Psoas muscle (tissue), 8 donors: ENCODE results near the gene ZCCHC14. TPM values are rescaled to one million over a fixed set of nuclear protein-coding genes. Genes with fewer than 3 reads are reported as not detected.

ENCODE experiments used
- ATAC-seq, 4 donors: fragments of 200-7000 bp; cut with Tn5 transposase; one replicate each; pipeline ENCODE4 v1.9.1; 2020; ENCODE audit warnings: moderate library complexity in 3 of 4, mild to moderate bottlenecking in 2 of 4
- DNase-seq, 2 donors: peaks; one replicate each; pipeline ENCODE4 v3.0.0-alpha.2; 2020
- H3K27ac ChIP-seq: fragments of 200-600 bp; one replicate; pipeline ENCODE4 v1.8.0; 2022
- H3K27me3 ChIP-seq, 3 donors: fragments of 200-600 bp in 1 of 3; one replicate each; pipeline versions ENCODE4 v1.6.1 to v1.8.0; 2013 to 2022; ENCODE audit warnings: low read length in 2 of 3, mild to moderate bottlenecking in 2 of 3, moderate library complexity in 1 of 3; ENCODE audit not compliant: insufficient read depth in 3 of 3
- H3K36me3 ChIP-seq, 2 donors: fragments of 200-600 bp in 1 of 2; one replicate each; pipeline versions ENCODE4 v1.6.1 to v1.8.0; 2013 to 2022; ENCODE audit warnings: low read depth in 1 of 2, mild to moderate bottlenecking in 1 of 2, moderate library complexity in 1 of 2; ENCODE audit not compliant: insufficient read depth in 1 of 2
- H3K4me1 ChIP-seq: fragments of 200-600 bp; one replicate; pipeline ENCODE4 v1.8.0; 2022
- H3K4me3 ChIP-seq: fragments of 200-600 bp; one replicate; pipeline ENCODE4 v1.8.0; 2022; ENCODE audit warnings: mild to moderate bottlenecking
- H3K9me3 ChIP-seq: fragments of 200-600 bp; one replicate; pipeline ENCODE4 v1.8.0; 2022
- WGBS, 3 donors: extraction: QIAGEN DNeasy Blood & Tissue Kit; methylation state at CpG; one replicate each; pipeline versions ENCODE4 v1.1.6 to v1.1.7; 2013; 5-methylcytosine and 5-hydroxymethylcytosine counted together
- intact Hi-C, 2 donors: fragments of 100-400 bp; cut with DNase I; formaldehyde crosslinking; loops; one replicate each; pipeline versions ENCODE4 v1.11.0 to v1.14.2; 2022
- polyA plus RNA-seq, 3 donors: library from polyadenylated mRNA; stranded (reverse); fragments of 200-250 nt; gene quantifications; one replicate each; pipeline ENCODE4 v1.2.3, GENCODE V29; 2013
- total RNA-seq, 4 donors: library from RNA; stranded (reverse); fragmentation: NEBNext Ultra II Directional in 2 of 4; extraction: Animal tissue kit (Norgen Biotek cat#: 25700) in 2 of 4; gene quantifications; one replicate each; pipeline versions ENCODE4 v1.2.1 to v1.2.4, GENCODE V29; 2021 to 2023
- TF ChIP-seq, protein P1 (sequence below): fragments of 200-600 bp; IDR thresholded peaks from one replicate; pipeline ENCODE4 v1.8.0; 2022; ENCODE audit warnings: antibody characterized with exemption
- donor health status: healthy with polysubstance abuse.
- donor health status: DM: no; HTN: no; CAD: no; lungs with moderate emphysema.
- donor health status: Bipolar disorder and iron deficiency.
- donor health status: healthy.
- donor health status: DM: yes; HTN: yes; CAD: no.
- donor health status: DM: no; HTN: no; CAD: no.
- donor health status: DM: no; HTN: no; CAD: no.
- donor health status: DM: yes; HTN: yes; CAD: no.

The ZCCHC14 gene
- total and polyA plus RNA-seq, 7 donors: 5.8 to 17.3 (median 14.6) TPM

DNA sequence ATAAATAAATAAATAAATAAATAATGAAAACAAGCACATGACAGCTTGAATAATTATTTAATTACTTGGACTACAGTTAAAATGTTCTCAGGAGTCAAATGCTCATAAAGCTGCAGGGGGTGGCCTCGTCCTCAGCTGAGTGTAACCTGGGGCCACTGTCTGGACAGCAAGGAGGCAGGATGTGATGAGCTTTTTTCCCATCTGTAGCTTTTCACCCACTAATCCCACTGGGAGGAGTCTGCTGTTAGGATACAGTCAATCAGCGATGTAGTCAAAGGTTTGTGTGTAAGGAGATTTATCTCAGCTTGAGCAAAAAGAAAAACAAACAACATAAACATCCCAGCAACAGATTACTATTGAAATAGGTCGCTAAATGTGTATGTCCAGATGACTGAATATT lies 22.5 kb downstream of the ZCCHC14 start:
- Histone ChIP-seq H3K27ac (no peak overlapping the region), H3K36me3 (no peaks in the 10 kb centered on the region), H3K4me3 (no peak overlapping the region), H3K9me3 (no peaks in the 10 kb centered on the region), H3K27me3 (no peaks in the 10 kb centered on the region), H3K4me1 (peaks cover 45% of the 10 kb centered on the region)
- TF ChIP-seq, protein P1, sequence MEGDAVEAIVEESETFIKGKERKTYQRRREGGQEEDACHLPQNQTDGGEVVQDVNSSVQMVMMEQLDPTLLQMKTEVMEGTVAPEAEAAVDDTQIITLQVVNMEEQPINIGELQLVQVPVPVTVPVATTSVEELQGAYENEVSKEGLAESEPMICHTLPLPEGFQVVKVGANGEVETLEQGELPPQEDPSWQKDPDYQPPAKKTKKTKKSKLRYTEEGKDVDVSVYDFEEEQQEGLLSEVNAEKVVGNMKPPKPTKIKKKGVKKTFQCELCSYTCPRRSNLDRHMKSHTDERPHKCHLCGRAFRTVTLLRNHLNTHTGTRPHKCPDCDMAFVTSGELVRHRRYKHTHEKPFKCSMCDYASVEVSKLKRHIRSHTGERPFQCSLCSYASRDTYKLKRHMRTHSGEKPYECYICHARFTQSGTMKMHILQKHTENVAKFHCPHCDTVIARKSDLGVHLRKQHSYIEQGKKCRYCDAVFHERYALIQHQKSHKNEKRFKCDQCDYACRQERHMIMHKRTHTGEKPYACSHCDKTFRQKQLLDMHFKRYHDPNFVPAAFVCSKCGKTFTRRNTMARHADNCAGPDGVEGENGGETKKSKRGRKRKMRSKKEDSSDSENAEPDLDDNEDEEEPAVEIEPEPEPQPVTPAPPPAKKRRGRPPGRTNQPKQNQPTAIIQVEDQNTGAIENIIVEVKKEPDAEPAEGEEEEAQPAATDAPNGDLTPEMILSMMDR: no peak
- ATAC-seq (no peak), DNase-seq (no peak)
- intact Hi-C loops: no loop called here
- 77 to 88% (median 81%) methylated on average over 3 of the region's 3 CpGs for WGBS, 3 donors

DNA sequence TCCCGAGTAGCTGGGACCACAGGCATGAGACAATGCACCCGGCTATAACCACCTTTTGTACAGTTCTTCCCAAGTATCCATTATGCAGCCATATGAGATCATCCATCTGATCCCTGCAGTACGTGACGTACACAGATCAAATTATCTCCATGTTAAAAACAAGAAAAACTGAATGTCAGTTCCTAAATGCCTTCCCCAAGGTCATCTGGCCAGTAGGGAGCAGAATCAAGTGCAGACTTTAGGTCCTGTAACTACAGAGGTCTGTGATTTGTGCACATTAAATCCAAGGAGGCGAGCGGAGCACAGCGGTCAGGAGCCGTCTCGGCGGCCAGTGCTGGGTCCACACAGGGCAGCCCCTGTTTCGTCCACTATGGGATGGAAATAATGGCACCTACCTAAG lies 23.7 kb downstream of the ZCCHC14 start:
- TF ChIP-seq, protein P1: no peak
- no peak for DNase-seq

DNA sequence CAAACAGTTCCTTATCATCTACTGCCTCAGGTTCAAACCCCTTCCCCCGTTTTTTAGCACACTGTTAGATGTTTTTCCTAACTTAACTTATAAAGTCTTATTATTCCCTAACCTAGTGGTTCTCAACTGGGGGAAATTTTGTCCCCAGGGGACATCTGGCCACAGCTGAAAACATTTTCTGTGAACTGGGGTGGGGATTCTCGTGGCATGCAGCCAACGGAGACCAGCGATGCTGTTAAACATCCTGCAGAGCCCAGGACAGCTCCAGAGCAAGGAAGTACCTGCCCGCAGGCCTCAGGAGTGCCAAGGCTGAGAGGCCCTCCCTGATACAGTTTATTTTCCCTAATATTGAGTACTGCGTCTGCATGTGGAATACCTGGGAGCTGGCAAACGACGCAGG lies 24.3 kb downstream of the ZCCHC14 start:
- Histone ChIP-seq H3K4me1 (peaks cover 57% of the 10 kb centered on the region), H3K36me3 (no peaks in the 10 kb centered on the region), H3K9me3 (no peaks in the 10 kb centered on the region), H3K27ac (no peak overlapping the region), H3K27me3 (no peaks in the 10 kb centered on the region), H3K4me3 (no peak overlapping the region)
- no peak for DNase-seq
- no peak for ATAC-seq
- TF ChIP-seq, protein P1: no peak
- intact Hi-C loops: no loop called here
- WGBS, 3 donors: 61 to 71% (median 62%) methylated on average over 8 of the region's 8 CpGs

More for the DNA sequence above, 23.7 kb downstream of the ZCCHC14 start:
- no peaks in the 10 kb centered on the region for H3K36me3 ChIP-seq
- H3K27me3 ChIP-seq: no peaks in the 10 kb centered on the region
- no peak overlapping the region for H3K27ac ChIP-seq
- H3K4me1 ChIP-seq: peaks cover 51% of the 10 kb centered on the region
- intact Hi-C loops: no loop called here
- 83 to 91% (median 85%) methylated on average over 11 of the region's 11 CpGs for WGBS, 3 donors
- no peaks in the 10 kb centered on the region for H3K9me3 ChIP-seq
- no peak for ATAC-seq
- H3K4me3 ChIP-seq: no peak overlapping the region

DNA sequence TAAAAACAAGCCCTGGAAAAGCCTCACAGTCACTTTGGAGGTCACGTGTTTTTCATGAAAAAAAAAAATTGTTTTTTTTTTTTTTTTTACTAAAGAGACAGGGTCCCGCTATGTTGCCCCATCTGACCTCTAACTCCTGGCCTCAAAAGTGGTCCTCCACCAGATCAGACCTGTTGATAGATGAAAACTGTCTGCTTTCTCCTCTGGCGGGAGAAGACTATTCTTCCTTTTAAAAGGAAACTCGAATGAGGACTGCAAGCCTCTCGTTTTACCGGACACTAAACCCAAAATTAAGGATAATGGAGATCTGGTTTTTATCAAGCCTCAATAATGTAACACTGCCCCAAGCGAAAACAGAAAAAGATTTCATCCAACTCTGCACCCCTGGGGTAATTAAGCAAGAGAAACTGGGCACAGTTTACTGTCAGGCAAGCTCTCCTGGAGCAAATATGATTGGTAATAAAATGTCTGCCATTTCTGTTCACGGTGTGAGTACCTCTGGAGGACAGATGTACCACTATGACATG lies 25.8 kb downstream of the ZCCHC14 start:
- TF ChIP-seq, protein P1: no peak
- Histone ChIP-seq H3K36me3 (no peaks in the 10 kb centered on the region), H3K27ac (no peak overlapping the region), H3K9me3 (no peaks in the 10 kb centered on the region), H3K27me3 (no peaks in the 10 kb centered on the region), H3K4me3 (no peak overlapping the region), H3K4me1 (peaks cover 70% of the 10 kb centered on the region)
- ATAC-seq (no peak), DNase-seq (no peak)
- 86 to 93% (median 88%) methylated on average over 8 of the region's 8 CpGs for WGBS, 3 donors
- intact Hi-C loops: no loop called here

DNA sequence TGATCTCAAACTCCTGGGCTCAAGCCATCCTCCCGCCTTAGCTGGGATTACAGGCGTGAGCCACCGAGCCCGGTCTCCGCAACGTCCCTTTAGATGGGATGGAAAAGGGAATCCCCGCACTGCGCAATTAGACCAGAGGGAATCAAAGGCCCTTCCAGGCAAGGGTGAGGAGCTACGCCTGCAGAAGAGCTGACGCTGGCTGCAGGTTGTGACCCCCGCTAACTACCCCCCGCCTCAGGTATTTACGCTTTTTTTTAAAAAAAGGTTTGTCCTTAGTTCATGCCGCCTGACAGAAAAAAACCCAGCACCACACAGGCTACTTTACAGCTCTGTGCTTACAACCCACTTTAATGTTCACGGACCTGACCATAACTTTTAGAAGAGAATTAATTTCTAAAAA lies 26.9 kb downstream of the ZCCHC14 start:
- ATAC-seq (no peak), DNase-seq (no peak)
- intact Hi-C loops: no loop called here
- H3K4me3 ChIP-seq: peak overlapping the region; percentile 8
- WGBS, 3 donors: 65 to 79% (median 72%) methylated on average over 15 of the region's 15 CpGs
- H3K4me1 ChIP-seq: peaks cover 72% of the 10 kb centered on the region
- H3K9me3 ChIP-seq: no peaks in the 10 kb centered on the region
- no peaks in the 10 kb centered on the region for H3K27me3 ChIP-seq
- no peaks in the 10 kb centered on the region for H3K36me3 ChIP-seq
- TF ChIP-seq, protein P1: no peak
- peak overlapping the region; percentile 90 for H3K27ac ChIP-seq
